DMS 273 (cell line): Measurements from ENCODE around the gene CD300LG.

Experiments used
- DNase-seq: peaks from one replicate; lab custom pipeline; 2025; ENCODE audit not compliant: unreplicated experiment; lab: John Stamatoyannopoulos, UW

Gene CD300LG

DNA sequence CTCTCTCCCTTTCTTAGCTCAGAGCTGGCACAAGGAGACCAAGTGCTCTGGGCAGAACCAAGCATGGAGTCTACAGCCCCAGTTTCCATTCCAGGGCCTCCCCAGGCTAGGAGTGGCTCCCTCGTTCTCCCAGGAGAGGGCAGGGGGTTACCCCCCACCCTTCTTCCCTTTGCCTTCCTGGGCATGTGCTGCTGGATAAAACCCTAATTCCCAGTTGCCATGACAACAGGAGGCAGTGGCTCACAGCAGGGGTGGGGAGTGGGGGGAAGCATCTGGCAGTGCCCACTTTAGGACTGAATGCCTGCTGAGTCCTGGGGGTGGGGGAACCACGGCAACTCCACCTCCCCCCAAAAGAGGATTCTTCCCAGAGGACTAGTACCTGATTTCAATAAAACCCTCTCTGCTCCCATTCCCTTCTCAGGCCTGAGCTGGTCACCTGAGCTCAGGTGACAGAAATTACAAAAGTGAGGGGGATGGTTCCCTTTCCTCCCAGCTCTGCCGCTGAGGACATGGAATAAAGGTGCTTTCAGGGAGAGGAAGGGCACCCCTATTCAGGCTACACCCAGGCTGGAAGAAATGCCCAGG lies 58.5 kb downstream of the CD300LG start:
- peak; percentile 83 for DNase-seq

DNA sequence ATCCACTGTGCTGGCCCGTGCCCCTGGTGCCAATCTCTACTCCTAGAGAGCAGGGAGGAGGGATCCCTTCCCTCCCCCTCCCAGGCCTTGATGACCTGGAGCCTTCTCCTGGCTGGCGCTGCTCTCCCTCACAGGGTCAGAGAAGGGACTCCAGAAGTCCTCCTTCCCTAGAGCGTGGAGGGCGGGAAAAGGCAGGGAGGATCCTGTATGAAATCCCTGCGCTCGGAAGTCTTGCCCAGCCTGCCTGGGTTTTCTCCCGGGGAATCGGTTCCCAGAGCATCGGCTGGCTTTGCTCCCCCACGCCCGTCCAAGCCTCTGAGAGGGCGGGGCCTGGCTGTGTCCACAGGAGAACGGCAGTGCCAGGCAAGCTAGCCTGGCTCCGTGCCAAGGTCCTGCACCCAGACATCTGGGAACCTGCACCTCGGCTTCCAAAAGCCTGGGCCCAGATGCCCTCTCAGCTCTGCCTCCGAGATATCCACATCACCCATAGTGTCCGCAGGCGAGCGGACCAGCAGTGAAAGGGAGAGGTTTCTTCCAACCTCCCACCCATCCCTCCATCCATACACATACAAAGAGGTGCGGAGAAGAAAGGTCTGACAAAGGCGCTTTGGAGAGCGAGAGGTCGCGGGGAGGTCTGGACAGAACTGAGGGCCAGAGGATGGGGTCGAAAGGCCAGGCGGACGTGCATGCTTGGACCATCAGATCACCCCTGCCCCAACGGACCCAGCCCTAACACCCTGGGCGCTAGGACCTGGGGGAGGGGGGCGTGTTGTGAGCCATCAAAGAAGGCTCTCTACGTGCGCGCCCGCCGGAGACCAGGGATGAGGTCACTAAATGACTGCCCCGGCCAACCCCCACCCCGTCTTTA lies 59.2 kb downstream of the CD300LG start:
- DNase-seq = peak; percentile 87

DNA sequence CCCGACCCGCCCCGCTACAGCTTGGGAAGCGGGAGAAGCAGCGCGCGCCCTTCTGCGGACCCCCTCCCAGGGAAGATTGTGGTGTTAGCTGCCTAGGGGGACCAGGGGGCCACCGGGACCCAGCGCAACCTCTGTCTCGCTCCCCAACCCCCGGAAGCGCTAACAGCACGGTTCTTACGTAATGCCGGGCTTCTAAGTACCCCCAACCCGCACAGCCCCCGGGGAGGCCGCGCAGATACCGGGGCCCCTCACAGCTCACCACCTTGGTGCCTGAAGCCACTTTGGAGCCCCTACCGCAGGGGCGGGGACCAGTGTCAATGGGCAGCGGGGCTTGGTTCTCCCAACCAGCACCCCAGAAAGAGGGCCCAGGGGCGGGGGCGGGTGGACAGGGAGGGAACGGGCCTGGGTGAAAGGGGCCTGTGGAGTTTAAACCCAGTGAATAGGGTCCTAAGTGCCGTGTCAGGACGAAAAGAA lies 60.0 kb downstream of the CD300LG start:
- peak; percentile 64 for DNase-seq

DNA sequence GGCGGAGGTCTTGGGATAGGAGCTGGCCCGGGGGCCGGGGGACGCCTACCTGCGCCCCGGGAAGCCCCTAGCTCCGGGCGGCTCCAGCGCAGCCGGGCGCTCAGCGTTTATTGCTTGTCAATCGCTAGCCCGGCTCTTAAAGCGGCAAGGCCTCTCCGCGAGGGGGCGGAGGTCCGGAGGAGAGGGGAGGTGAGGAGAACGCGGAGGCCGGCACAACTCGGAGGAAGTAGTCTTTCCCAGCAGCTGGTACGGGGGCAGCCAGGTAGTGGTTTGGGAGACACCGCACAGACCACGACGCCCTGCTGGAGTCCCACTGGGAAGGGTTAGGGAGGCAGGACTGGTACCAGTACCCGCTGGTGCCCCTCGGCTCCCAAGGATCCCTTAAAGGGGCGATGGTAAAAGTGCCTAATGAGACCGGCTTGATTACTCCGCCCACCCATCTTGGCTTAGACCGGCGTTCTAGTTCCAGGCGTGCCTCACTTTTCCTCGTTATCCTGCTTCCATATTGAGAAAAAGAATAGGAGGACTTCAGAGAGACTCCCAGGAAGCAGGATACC lies 60.5 kb downstream of the CD300LG start, which contains the start of gene MPP2:
Gene MPP2, minus strand, starts transcription at position 112 of the 557 bp plus-strand sequence. CDS start 3,076 bp downstream, outside the sequence.
- peak; percentile 95 for DNase-seq

DNA sequence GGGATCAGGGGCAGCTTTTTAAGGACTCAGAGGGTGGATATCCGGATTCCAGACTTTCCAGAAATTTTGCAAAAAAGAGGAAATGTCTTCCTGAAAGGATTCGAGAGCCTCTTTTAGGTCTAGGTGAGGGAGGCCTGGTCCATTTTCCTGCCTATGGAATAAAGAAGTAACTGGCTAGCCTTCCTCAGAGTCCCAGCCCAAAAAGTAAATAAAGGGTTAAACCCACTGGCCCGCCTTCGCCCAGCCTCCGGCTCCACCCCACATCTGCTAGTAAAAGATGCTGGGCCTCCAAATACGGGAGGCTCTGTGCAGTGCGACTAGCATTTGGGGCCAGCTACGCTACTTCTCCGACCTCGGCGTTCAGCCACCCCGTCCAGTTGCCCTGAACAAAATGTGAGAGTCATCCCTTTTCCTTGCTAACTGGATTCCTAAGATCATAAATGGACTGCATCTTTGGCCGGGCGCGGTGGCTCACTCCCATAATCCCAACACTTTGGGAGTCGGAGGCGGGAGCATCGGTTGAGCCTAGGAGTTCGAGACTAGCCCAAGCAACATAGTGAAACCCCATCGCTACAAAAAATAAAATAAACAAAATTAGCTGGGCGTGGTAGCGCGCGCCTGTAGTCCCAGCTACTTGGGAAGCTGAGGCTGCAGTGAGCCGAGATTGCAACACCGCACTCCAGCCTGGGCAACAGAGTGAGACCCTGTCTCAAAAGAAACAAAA lies 61.2 kb downstream of the CD300LG start:
- DNase-seq = peak; percentile 92

DNA sequence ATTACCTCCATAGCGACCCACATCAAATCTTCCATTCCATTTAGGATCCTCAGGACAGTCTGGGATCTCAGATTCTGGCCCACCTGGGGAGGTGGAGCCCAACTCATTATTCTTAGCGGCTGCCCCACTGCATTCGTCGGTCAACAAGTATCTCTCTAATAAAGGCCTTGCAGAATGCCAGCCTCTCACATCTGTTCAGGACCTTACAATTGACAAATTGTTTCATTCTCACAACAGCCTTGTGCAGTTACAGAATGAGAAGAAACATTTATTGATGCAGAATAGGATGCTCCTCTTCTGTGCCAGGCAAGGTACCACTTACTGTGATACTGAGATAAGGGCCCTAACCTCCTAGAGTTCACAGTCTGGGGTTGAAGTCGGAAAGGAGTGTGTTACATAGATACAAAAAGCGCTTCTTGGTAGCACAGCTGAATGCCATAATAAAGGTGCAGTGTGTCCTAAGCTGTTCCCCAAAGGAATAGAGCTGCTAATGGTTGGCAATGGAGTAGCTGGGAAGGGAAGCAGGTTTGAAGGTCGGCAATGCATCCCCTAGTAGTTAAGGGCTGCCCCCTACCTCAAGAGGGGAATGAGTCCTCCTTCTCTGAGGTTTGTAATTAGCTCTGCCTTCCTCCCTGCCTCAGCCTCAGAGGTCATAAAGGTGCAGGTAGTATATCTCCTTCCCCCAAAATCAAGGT lies 62.7 kb downstream of the CD300LG start:
- no peak for DNase-seq

DNA sequence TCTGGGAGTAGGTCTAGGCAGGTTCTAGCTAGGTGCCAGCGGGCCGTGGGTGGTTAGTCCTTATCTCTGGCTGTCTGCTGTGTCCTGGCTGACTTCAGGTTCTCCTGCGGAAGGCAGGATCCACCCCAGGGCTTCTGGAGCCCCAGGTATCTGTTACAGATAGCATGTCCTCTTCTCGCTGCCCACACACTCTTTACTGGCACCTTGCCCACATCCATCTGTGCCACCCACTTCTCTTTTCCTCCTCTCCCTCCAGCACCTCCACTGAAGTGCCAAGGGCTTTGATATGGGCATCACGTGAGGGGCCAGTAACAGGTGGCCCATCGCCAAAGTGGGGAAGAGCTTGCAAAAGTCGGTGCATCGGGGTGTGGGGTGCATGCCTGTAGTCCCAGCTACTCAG lies 64.9 kb downstream of the CD300LG start:
- peak; percentile 81 for DNase-seq

DNA sequence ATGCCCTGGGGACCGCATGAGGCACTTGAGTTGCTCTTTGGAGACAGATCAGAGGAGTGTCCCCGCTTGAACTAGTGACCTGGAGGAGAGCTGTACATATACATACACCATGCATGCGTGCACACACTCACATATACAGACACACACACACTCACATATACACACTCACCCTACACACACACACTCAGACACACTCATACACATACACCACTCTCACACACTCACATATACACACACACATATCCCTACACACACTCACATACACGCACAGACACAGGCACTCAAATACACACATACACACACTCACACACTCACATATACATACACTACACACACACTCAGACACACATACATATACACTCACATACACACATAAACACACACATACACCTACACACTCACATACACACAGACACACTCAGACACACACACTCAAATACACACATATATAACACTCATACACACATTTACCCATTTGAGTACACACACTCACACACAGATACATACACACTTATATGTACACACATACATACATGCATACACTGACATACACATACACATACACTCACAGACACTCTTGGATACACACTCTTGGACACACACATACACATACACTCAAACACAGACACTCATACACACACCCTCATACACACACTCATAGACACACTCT lies 65.8 kb downstream of the CD300LG start:
- peak; percentile 28 for DNase-seq
